ENCODE measurements around the gene GNA14.

DNA sequence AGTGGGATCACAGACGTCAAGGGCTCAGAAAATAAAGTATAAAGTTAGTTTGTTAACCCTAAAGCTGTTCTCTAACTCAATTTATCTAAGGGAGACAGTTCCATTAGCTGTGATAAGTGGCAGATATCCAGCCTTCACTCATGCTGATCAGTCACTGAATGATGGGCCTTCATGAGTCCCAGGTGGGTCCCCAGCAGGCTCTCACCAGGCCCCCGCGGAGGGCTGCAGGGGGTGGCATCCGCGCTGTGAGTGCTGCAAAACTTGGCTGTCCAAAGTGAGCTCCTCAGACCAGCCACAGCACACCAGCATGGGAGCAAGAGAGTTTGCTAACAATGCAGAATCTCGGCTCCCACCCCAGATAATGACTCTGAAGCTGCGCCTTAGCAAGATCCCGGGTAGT lies 187.2 kb downstream of the GNA14 start:
- TF ChIP-seq, protein P1, sequence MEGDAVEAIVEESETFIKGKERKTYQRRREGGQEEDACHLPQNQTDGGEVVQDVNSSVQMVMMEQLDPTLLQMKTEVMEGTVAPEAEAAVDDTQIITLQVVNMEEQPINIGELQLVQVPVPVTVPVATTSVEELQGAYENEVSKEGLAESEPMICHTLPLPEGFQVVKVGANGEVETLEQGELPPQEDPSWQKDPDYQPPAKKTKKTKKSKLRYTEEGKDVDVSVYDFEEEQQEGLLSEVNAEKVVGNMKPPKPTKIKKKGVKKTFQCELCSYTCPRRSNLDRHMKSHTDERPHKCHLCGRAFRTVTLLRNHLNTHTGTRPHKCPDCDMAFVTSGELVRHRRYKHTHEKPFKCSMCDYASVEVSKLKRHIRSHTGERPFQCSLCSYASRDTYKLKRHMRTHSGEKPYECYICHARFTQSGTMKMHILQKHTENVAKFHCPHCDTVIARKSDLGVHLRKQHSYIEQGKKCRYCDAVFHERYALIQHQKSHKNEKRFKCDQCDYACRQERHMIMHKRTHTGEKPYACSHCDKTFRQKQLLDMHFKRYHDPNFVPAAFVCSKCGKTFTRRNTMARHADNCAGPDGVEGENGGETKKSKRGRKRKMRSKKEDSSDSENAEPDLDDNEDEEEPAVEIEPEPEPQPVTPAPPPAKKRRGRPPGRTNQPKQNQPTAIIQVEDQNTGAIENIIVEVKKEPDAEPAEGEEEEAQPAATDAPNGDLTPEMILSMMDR (IDR thresholded peaks at IDR 0.05), result no peak
- no peak for TF ChIP-seq POLR2A (IDR thresholded peaks at IDR 0.05)
